Esophagus (tissue), 2 donors: ENCODE results near the gene TLNRD1. TPM values are rescaled to one million over a fixed set of nuclear protein-coding genes. Genes with fewer than 3 reads are reported as not detected.
"Not testable (repeated sequence)": the region's sequence is repeated elsewhere in the genome, so short reads cannot be mapped to it uniquely, and the experiment has no call there.

Source experiments
- H3K27ac ChIP-seq, 2 donors: one replicate each; pipeline ENCODE4 v1.5.1; 2013; ENCODE audit warnings: low read depth in 2 of 2, mild to moderate bottlenecking in 2 of 2, inconsistent platforms in 1 of 2, low read length in 1 of 2, moderate library complexity in 1 of 2
- H3K27me3 ChIP-seq, 2 donors: one replicate each; pipeline ENCODE4 v1.6.1; 2013; ENCODE audit warnings: low read length in 2 of 2, control low read depth in 1 of 2, mild to moderate bottlenecking in 1 of 2; ENCODE audit not compliant: insufficient read depth in 2 of 2, control insufficient read depth in 1 of 2
- H3K36me3 ChIP-seq, 2 donors: one replicate each; pipeline ENCODE4 v1.6.1; 2013; ENCODE audit warnings: low read length in 1 of 2; ENCODE audit not compliant: control insufficient read depth in 2 of 2, insufficient read depth in 2 of 2
- H3K4me1 ChIP-seq, 2 donors: one replicate each; pipeline ENCODE4 v1.6.1; 2013; ENCODE audit warnings: low read length in 1 of 2; ENCODE audit not compliant: control insufficient read depth in 2 of 2, insufficient read depth in 2 of 2
- H3K4me3 ChIP-seq, 2 donors: one replicate each; pipeline ENCODE4 v1.5.1; 2013; ENCODE audit warnings: low read length in 2 of 2, mild to moderate bottlenecking in 2 of 2, low read depth in 1 of 2, moderate library complexity in 1 of 2
- H3K9me3 ChIP-seq, 2 donors: one replicate each; pipeline ENCODE4 v1.6.1; 2013; ENCODE audit warnings: mild to moderate bottlenecking in 2 of 2, low read depth in 1 of 2, low read length in 1 of 2, moderate library complexity in 1 of 2; ENCODE audit not compliant: control insufficient read depth in 2 of 2, insufficient read depth in 1 of 2
- WGBS, 2 donors: extraction: QIAGEN DNeasy Blood & Tissue Kit; methylation state at CpG; one replicate each; pipeline ENCODE4 v1.1.7; 2013; 5-methylcytosine and 5-hydroxymethylcytosine counted together
- polyA plus RNA-seq, 2 donors: library from polyadenylated mRNA; stranded (reverse); fragments of 200-250 nt; gene quantifications; one replicate each; pipeline ENCODE4 v1.2.3, GENCODE V29; 2013
- donor health status: healthy with polysubstance abuse.
- donor health status: Bipolar disorder and iron deficiency.

TLNRD1 gene
- polyA plus RNA-seq, 2 donors = 5.6 to 5.9 TPM

DNA sequence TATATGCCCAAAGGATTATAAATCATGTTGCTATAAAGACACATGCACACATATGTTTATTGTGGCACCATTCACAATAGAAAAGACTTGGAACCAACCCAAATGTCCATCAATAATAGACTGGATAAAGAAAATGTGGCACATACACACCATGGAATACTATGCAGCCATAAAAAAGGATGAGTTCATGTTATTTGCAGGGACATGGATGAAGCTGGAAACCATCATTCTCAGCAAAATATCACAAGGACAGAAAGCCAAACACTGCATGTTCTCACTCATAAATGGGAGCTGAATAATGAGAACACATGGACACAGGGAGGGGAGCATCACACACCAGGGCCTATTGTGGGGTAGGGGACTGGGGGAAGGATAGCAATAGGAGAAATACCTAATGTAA lies 35.3 kb upstream of the TLNRD1 start:
- H3K9me3 ChIP-seq, H3K27ac ChIP-seq, H3K4me1 ChIP-seq, H3K4me3 ChIP-seq, H3K27me3 ChIP-seq: not testable (repeated sequence)
- peaks cover 5 to 15% of the 10 kb centered on the region in 2 donors for H3K36me3 ChIP-seq

DNA sequence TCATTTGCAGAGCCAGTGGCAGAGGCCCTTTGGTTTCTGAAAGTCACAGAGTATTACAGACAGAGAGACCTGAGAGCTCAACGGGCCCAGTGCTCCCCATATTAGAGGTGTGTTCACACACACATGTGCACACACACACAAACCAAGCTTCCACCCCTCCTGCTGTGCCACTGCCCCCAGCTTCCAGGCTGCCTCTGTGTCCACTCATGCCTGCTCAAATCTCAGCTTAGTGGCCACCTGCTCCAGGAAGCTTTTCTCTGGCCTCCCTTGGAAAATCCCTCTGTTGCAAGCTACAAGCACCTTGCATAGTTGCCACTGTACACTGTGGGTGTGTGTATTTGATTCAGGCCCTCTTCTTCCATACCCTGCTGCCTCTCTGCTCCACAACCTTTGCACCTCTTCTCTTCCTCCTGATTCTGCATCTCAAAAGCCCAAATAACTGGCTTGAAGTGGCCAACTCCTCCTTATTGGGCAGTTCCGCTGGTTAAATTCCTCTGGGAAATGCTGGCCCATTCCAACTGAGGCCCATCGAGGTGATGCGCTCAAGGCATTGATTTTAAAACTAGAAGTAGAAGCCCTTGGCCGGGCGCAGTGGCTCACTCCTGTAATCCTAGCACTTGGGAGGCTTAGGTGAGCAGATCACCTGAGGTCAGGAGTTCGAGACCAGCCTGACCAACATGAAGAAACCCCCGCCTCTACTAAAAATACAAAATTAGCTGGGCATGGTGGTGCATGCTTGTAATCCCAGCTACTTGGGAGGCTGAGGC lies 34.1 kb upstream of the TLNRD1 start:
- 93 to 95% methylated on average over 8 of the region's 8 CpGs for WGBS, 2 donors
- no peaks in the 10 kb centered on the region for H3K27me3 ChIP-seq
- H3K4me3 ChIP-seq = no peak overlapping the region
- H3K36me3 ChIP-seq = peaks cover 5 to 15% of the 10 kb centered on the region in 2 donors
- no peaks in the 10 kb centered on the region for H3K9me3 ChIP-seq
- H3K27ac ChIP-seq = no peak overlapping the region
- no peaks in the 10 kb centered on the region for H3K4me1 ChIP-seq

DNA sequence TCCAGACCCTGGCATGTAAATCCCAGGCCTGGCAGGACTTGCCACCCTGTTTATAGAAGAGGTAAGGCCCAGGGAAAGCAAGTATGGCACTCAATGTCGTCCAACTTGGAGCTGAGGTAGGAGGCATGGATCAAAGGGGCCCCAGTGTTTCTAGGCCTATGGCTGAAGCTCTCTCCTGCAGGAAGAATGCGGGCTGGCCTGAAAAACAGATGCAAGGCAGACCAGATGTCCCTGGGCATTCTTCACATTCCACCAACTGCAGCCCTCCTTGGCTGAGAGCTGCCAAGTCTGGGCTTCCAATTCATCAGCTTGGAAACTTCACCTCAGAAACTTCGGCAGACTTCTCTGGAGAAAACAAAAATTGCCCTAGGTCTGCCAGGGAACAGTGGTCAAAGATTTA lies 33.3 kb upstream of the TLNRD1 start:
- no peaks in the 10 kb centered on the region for H3K4me1 ChIP-seq
- H3K9me3 ChIP-seq = no peaks in the 10 kb centered on the region
- whole genome bisulfite sequencing, 2 donors = 63 to 69% methylated on average over 3 of the region's 3 CpGs

GRCh38 chr15:80967991-80968510 lies 32.7 kb upstream of the TLNRD1 start:
- Histone ChIP-seq H3K27ac (no peak overlapping the region), H3K27me3 (no peaks in the 10 kb centered on the region), H3K9me3 (no peaks in the 10 kb centered on the region), H3K4me3 (no peak overlapping the region), H3K36me3 (peaks cover 5 to 15% of the 10 kb centered on the region in 2 donors), H3K4me1 (no peaks in the 10 kb centered on the region)
- 98% methylated on average over 4 of the region's 4 CpGs for WGBS, 2 donors

More for the DNA sequence above, 33.3 kb upstream of the TLNRD1 start:
- Histone ChIP-seq H3K27me3 (no peaks in the 10 kb centered on the region), H3K36me3 (peaks cover 5 to 15% of the 10 kb centered on the region in 2 donors), H3K27ac (no peak overlapping the region), H3K4me3 (no peak overlapping the region)

DNA sequence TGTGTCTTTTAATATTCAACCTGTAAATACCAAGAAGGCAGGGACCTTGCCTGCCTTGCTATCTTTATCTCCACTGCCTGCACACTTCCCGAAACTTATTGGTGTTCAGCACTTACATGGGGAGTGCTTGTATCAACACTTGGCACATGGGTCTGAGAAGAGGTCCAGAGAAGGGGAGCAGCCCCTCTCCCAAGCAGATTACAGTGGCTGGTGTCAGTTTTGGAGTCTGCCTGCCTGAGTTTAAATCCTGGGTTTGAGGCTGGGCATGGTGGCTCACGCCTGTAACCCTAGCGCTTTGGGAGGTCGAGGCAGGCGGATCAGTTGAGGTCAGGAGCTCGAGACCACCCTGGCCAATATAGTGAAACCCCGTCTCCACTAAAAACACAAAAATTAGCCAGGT lies 31.4 kb upstream of the TLNRD1 start:
- no peaks in the 10 kb centered on the region for H3K9me3 ChIP-seq
- no peaks in the 10 kb centered on the region for H3K4me1 ChIP-seq
- H3K4me3 ChIP-seq = no peak overlapping the region
- H3K27me3 ChIP-seq = no peaks in the 10 kb centered on the region
- no peak overlapping the region for H3K27ac ChIP-seq
- 97% methylated on average over 7 of the region's 7 CpGs for WGBS, 2 donors
- peaks cover 5 to 15% of the 10 kb centered on the region in 2 donors for H3K36me3 ChIP-seq

DNA sequence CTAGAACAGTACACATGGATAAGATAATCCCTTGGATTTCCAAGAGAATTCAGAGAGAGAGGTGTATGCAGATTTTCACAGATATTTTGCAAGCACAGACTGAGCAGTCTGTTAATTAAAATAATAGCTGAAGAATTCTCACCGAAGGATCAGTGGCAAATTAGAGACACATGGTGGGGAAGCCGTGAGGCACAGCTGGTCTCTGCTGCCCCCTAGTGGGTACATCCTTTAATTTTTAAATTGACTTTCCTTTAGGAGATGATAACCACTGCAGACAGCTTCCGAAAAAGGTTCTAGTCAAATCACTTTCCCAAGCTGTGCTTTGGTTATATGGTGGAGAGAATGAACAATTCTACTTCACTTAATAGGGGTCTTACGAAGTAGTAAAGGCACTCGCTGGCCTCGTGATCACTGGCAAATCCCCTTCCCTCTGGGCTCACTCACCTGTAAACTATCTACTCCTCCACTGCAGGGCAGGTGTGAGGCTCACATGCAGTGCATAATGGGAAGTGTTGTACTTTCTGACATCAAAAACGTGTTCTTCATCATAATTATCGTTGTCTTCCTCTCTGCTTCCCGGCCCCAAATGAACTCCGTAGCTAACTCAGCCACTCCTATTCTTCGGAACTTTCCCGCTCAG lies 30.6 kb upstream of the TLNRD1 start:
- peaks cover 5 to 15% of the 10 kb centered on the region in 2 donors for H3K36me3 ChIP-seq
- H3K27me3 ChIP-seq = no peaks in the 10 kb centered on the region
- H3K9me3 ChIP-seq = no peaks in the 10 kb centered on the region
- no peaks in the 10 kb centered on the region for H3K4me1 ChIP-seq
- H3K27ac ChIP-seq = no peak overlapping the region
- no peak overlapping the region for H3K4me3 ChIP-seq
- WGBS, 2 donors = 49 to 52% methylated on average over 12 of the region's 12 CpGs

DNA sequence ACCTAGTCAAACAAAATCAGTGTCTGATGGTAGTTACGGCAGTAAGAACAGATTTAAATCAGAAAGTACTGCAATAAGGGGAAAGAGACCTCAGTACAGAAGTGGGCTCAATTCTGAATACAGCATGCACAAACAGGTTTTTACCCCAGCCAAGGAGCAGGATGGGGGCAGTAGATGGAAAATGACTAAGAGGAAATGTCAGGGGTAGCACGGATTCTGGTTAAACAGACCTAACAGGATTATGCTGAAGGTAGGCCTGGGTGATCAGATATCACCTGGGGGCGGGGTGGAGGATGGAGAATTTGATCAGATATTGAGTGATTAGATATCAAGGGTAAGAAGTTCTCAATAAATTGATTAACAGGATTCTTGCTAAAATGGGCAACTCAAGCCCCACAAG lies 30.1 kb upstream of the TLNRD1 start:
- no peaks in the 10 kb centered on the region for H3K4me1 ChIP-seq
- no peak overlapping the region for H3K27ac ChIP-seq
- H3K4me3 ChIP-seq = no peak overlapping the region
- H3K9me3 ChIP-seq = no peaks in the 10 kb centered on the region
- H3K36me3 ChIP-seq = peaks cover 5 to 15% of the 10 kb centered on the region in 2 donors
- 76% methylated on average over 3 of the region's 3 CpGs for WGBS, 2 donors
- no peaks in the 10 kb centered on the region for H3K27me3 ChIP-seq

- 77 to 84% methylated on average over 2 of the region's 2 CpGs for WGBS, 2 donors
- H3K36me3 ChIP-seq = peaks cover 5 to 16% of the 10 kb centered on the region in 2 donors
- H3K4me3 ChIP-seq = no peak overlapping the region
- no peaks in the 10 kb centered on the region for H3K4me1 ChIP-seq
- no peaks in the 10 kb centered on the region for H3K27me3 ChIP-seq
- no peaks in the 10 kb centered on the region for H3K9me3 ChIP-seq
- H3K27ac ChIP-seq = no peak overlapping the region
These were observed 29.6 kb upstream of the TLNRD1 start for GRCh38 chr15:80971143-80971542.

DNA sequence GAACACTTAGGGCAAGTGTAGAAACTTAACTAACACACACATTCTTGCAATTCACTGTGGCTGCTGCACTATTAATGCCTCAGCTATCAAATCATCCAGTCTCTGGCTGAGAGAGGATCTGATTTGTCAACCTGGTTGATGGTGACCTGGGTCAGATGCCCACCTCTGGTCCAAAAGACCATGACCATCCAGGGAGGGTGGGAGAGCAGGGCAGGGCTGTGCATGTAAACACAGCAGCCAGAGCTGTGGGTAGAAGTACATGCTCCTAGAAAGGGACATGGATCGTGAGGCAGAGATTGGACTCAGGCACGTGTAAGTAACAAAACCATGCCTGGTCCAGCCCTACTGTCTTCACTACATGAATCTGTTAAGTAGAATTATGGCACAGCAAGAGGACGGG lies 28.4 kb upstream of the TLNRD1 start:
- Histone ChIP-seq H3K4me1 (no peaks in the 10 kb centered on the region), H3K27ac (no peak overlapping the region), H3K36me3 (peaks cover 5 to 15% of the 10 kb centered on the region in 2 donors), H3K27me3 (no peaks in the 10 kb centered on the region), H3K4me3 (no peak overlapping the region), H3K9me3 (no peaks in the 10 kb centered on the region)
- WGBS, 2 donors = 88 to 90% methylated on average over 3 of the region's 3 CpGs
